Measurements from ENCODE around the gene NT5DC2.

NT5DC2 gene

GRCh38 chr3:52533623-52534280 lies at the start of gene NT5DC2:
Gene NT5DC2, minus strand, starts transcription at chr3:52533857. Its CDS starts 120 bp downstream, at chr3:52533737.
- TF ChIP-seq CREB5 (CRISPR knock-in tag; IDR thresholded peaks at IDR 0.05; ENCODE audit: low read depth) (no peak), TCF4 (CRISPR knock-in tag; IDR thresholded peaks at IDR 0.05; ENCODE audit: borderline replicate concordance) (no peak), PATZ1 (CRISPR knock-in tag; IDR thresholded peaks at IDR 0.05; ENCODE audit: borderline replicate concordance) (0 out of 2 replicates have a peak, but pooled peaks have one; percentile 32)
- peak; percentile 14 for ATAC-seq

GRCh38 chr3:52574056-52574965 lies 40.7 kb upstream of the NT5DC2 start:
- no peak for ATAC-seq
- TF ChIP-seq ZFP3 (CRISPR knock-in tag; IDR thresholded peaks at IDR 0.05) = no peak
- TF ChIP-seq ZFP30 (CRISPR knock-in tag; IDR thresholded peaks at IDR 0.05) = no peak
- TF ChIP-seq SNAI2 (CRISPR knock-in tag; IDR thresholded peaks at IDR 0.05) = no peak
- TF ChIP-seq TSHZ2 (CRISPR knock-in tag; IDR thresholded peaks at IDR 0.05) = no peak
- no peak for TF ChIP-seq CREB5 (CRISPR knock-in tag; IDR thresholded peaks at IDR 0.05; ENCODE audit: low read depth)
- no peak for TF ChIP-seq ZNF565 (CRISPR knock-in tag; conservative IDR thresholded peaks at IDR 0.05; ENCODE audit: low read depth)
- TF ChIP-seq PATZ1 (CRISPR knock-in tag; IDR thresholded peaks at IDR 0.05; ENCODE audit: borderline replicate concordance) = no peak
- TF ChIP-seq TCF4 (CRISPR knock-in tag; IDR thresholded peaks at IDR 0.05; ENCODE audit: borderline replicate concordance) = no peak
- TF ChIP-seq ZNF70 (CRISPR knock-in tag; IDR thresholded peaks at IDR 0.05) = no peak
- no peak for TF ChIP-seq BACH2 (CRISPR knock-in tag; IDR thresholded peaks at IDR 0.05; ENCODE audit: borderline replicate concordance)
- no peak for TF ChIP-seq OSR1 (CRISPR knock-in tag; IDR thresholded peaks at IDR 0.05)

- no peak for ATAC-seq
- TF ChIP-seq CREB5 (CRISPR knock-in tag; IDR thresholded peaks at IDR 0.05; ENCODE audit: low read depth) (no peak), ZNF70 (CRISPR knock-in tag; IDR thresholded peaks at IDR 0.05) (no peak), ZC3H10 (CRISPR knock-in tag; IDR thresholded peaks at IDR 0.05) (no peak), RARB (CRISPR knock-in tag; IDR thresholded peaks at IDR 0.05) (no peak), GLIS3 (CRISPR knock-in tag; IDR thresholded peaks at IDR 0.05) (no peak), ZNF565 (CRISPR knock-in tag; conservative IDR thresholded peaks at IDR 0.05; ENCODE audit: low read depth) (no peak), ZFP3 (CRISPR knock-in tag; IDR thresholded peaks at IDR 0.05) (no peak)
Observed at GRCh38 chr3:52572221-52572620, 38.6 kb upstream of the NT5DC2 start.

Data from SK-N-SH treated with all-trans-retinoic acid at 6 μM for 48 hours (cell line).